Uterus (tissue), 4 donors: ENCODE measurements around the gene NCOA1. TPM values are rescaled to one million over a fixed set of nuclear protein-coding genes. Genes with fewer than 3 reads are reported as not detected.

Source experiments
- DNase-seq, 2 donors: peaks; one replicate each; pipeline ENCODE4 v3.0.0-alpha.2; 2019 to 2020
- H3K27ac ChIP-seq, 2 donors: fragments of 200-600 bp; sonication (generic); 1 replicate in 1 of 2; 2 replicates in 1 of 2; pipeline ENCODE4 v1.5.1; 2016 to 2018
- H3K27me3 ChIP-seq, 2 donors: fragments of 200-600 bp; sonication (generic); one replicate each; pipeline ENCODE4 v1.5.1; 2018 to 2019; ENCODE audit warnings: control low read depth in 1 of 2
- H3K36me3 ChIP-seq, 2 donors: fragments of 200-600 bp; sonication (generic); one replicate each; pipeline ENCODE4 v1.5.1; 2019; ENCODE audit warnings: control low read depth in 1 of 2
- H3K4me1 ChIP-seq, 2 donors: fragments of 200-600 bp; sonication (generic); one replicate each; pipeline ENCODE4 v1.5.1; 2018 to 2019; ENCODE audit warnings: control low read depth in 1 of 2
- H3K4me3 ChIP-seq, 2 donors: fragments of 200-600 bp; sonication (generic); 1 replicate in 1 of 2; 2 replicates in 1 of 2; pipeline ENCODE4 v1.5.1; 2018 to 2019; ENCODE audit warnings: mild to moderate bottlenecking in 1 of 2
- H3K9me3 ChIP-seq, 2 donors: fragments of 200-600 bp; sonication (generic); one replicate each; pipeline ENCODE4 v1.5.1; 2019; ENCODE audit warnings: control low read depth in 1 of 2
- POLR2A ChIP-seq, 2 donors: fragments of 450-650 bp; IDR thresholded peaks; one replicate each; pipeline ENCODE4 v1.6.1; 2016; ENCODE audit warnings: antibody characterized with exemption in 2 of 2, mild to moderate bottlenecking in 1 of 2, moderate library complexity in 1 of 2
- intact Hi-C: fragments of 100-400 bp; cut with DNase I; formaldehyde crosslinking; loops from one replicate; pipeline ENCODE4 v1.15.1; 2023; ENCODE audit warnings: low total_unique reads
- total RNA-seq, 4 donors: library from RNA; depleted of rRNA in 3 of 4; stranded (reverse); fragments of >200 nt in 3 of 4; gene quantifications; one replicate each; pipeline versions ENCODE4 v1.1.0 to v1.2.4, GENCODE V29; 2014 to 2023
- TF ChIP-seq, protein P1 (sequence below), 4 experiments: fragments of 200-600 bp in 2 of 4; fragments of 450-650 bp in 2 of 4; sonication (generic) in 2 of 4; IDR thresholded peaks; one replicate each; pipeline ENCODE4 v1.5.1; 2016 to 2019; ENCODE audit warnings: antibody characterized with exemption in 4 of 4, mild to moderate bottlenecking in 2 of 4, moderate library complexity in 1 of 4
- donor health status: DM: yes; HTN: yes; CAD: no.

The NCOA1 gene
- total RNA-seq, 4 donors from 2014 or later: 38.7 to 88.5 (median 62.0) TPM

DNA sequence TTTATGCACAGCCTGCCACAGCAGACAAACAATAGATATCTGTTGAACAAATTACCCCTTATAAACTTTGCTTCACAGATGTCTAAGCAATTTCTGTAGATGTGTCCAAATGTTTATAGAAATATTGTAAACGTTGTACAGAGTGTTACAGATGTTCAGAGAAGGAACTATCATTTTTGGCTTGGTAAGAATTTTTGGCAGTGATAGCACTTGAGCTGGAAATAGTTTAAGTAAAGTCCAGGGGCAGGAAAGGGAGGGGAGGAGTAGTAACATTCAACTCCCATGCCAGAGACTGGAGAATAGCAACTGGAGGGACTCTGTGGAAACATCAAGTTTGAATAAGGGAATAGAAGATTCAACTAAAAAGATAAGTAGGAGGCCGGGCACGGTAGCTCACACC, 297.8 kb downstream of the NCOA1 start:
- H3K9me3 ChIP-seq: no peaks in the 10 kb centered on the region
- intact Hi-C loops: no loop called here
- no peak for TF ChIP-seq POLR2A (IDR thresholded peaks at IDR 0.05)
- TF ChIP-seq, protein P1, sequence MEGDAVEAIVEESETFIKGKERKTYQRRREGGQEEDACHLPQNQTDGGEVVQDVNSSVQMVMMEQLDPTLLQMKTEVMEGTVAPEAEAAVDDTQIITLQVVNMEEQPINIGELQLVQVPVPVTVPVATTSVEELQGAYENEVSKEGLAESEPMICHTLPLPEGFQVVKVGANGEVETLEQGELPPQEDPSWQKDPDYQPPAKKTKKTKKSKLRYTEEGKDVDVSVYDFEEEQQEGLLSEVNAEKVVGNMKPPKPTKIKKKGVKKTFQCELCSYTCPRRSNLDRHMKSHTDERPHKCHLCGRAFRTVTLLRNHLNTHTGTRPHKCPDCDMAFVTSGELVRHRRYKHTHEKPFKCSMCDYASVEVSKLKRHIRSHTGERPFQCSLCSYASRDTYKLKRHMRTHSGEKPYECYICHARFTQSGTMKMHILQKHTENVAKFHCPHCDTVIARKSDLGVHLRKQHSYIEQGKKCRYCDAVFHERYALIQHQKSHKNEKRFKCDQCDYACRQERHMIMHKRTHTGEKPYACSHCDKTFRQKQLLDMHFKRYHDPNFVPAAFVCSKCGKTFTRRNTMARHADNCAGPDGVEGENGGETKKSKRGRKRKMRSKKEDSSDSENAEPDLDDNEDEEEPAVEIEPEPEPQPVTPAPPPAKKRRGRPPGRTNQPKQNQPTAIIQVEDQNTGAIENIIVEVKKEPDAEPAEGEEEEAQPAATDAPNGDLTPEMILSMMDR (IDR thresholded peaks at IDR 0.05): no peak

DNA sequence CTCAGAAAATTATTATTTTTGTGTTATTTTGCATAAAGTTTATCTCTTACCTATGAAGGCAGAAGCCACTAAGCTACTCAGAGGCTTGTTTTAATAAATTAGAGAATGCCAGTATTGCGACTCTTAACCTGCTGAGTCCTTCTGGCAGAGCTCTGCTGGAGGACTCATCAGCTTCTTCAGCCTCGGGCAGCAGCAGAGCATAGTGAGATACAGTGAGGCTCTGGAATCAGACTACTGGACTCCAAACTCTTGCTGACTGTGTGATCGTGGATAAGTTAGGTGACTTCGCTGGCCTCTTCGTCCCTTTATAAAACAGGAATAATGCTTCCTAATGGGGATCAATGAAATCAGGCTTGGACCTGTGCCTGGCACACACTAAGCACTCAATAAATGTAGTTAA, 300.4 kb downstream of the NCOA1 start:
- peaks cover 0 to 6% of the 10 kb centered on the region in 2 donors for H3K4me1 ChIP-seq
- H3K27me3 ChIP-seq: no peaks in the 10 kb centered on the region
- no peak for TF ChIP-seq POLR2A (IDR thresholded peaks at IDR 0.05)
- TF ChIP-seq, protein P1 (IDR thresholded peaks at IDR 0.05): no peak
- H3K27ac ChIP-seq: no peak overlapping the region
- H3K36me3 ChIP-seq: no peaks in the 10 kb centered on the region
- H3K4me3 ChIP-seq: no peak overlapping the region
- no peak for DNase-seq
- intact Hi-C loops: no loop called here
- no peaks in the 10 kb centered on the region for H3K9me3 ChIP-seq

More for the DNA sequence above, 297.8 kb downstream of the NCOA1 start:
- no peaks in the 10 kb centered on the region for H3K27me3 ChIP-seq
- H3K4me3 ChIP-seq: no peak overlapping the region
- no peak for DNase-seq
- peaks cover 0 to under 1% of the 10 kb centered on the region in 2 donors for H3K4me1 ChIP-seq
- no peaks in the 10 kb centered on the region for H3K36me3 ChIP-seq
- no peak overlapping the region for H3K27ac ChIP-seq

DNA sequence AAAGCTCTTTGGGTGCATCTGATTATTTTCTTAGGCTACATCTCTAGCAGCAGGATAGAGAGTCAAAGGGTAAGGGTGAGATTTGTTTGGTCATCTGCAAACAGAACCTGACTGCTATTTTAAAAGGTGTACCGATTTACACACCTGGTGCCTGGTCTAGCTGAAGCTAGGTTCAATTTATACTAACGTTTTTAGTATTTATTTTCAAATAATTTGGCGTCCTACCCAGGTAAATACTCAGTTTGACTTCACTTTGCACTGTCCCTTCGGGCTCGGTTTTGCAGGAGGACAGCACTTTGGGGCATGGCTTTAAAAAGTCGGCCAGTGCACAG, 301.5 kb downstream of the NCOA1 start:
- no peak for TF ChIP-seq POLR2A (IDR thresholded peaks at IDR 0.05)
- TF ChIP-seq, protein P1 (IDR thresholded peaks at IDR 0.05): no peak
- Histone ChIP-seq H3K27me3 (no peaks in the 10 kb centered on the region), H3K4me3 (peak overlapping the region; percentile 75 to 84), H3K27ac (peak overlapping the region; percentile 95 to 99), H3K4me1 (peaks cover 0 to 6% of the 10 kb centered on the region in 2 donors), H3K9me3 (no peaks in the 10 kb centered on the region), H3K36me3 (no peaks in the 10 kb centered on the region)
- DNase-seq: no peak
- intact Hi-C loops: no loop called here

DNA sequence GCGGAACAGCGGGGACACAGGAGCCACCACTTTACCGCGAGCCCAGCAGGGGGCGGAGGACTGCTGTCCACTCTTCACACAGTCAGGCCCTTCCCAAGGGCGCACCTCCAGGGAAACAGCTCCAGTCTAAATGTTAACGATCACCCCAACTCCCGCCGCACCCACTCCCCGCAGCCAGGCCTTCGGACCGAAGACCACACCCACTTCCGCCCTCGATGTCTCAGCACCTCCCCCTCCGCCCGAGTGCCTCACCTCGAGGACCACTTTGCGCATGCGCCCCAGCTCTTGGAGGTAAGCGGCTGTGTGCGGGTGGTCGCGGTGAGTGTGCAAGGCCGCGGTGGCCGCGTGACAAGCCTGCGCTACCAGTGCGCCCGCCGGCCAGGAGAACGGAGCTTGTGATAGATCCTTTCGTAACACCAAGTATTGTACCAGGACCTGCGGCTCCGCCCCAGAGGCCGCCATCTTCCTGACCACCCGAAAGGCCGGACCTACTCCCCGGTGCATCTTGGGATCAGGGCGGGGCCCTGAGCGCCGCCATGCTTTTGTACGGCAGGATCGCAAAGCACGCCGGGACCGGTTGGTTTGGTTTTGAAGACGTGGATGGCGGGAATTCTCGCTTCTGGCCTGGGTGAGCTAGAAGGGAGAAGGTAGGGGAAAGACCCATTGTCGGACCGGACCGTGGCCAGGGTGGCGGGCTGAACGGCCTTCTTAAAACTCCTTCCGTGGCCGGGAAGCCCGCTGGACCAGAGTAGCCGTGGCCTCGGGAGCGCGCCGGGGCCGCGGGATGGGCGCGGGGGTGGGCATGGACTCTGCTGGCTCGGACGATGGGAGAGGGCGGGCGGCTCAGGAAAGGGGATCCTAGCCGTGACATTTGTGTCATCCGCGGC, 302.1 kb downstream of the NCOA1 start, which contains the start of the genes CENPO and PTRHD1:
TSS of gene CENPO (plus strand) at position 552 of the 887 bp plus-strand sequence. CDS start 495 bp downstream, outside the sequence.
TSS of gene PTRHD1 (minus strand) at position 518 of the 887 bp plus-strand sequence. CDS start at position 504, 14 bp downstream.
- Histone ChIP-seq H3K36me3 (no peaks in the 10 kb centered on the region), H3K4me1 (peaks cover 0 to 6% of the 10 kb centered on the region in 2 donors), H3K27ac (peak within 1 kb of the TSS; percentile 95 to 99), H3K9me3 (no peaks in the 10 kb centered on the region), H3K4me3 (peak within 1 kb of the TSS; percentile 75 to 84), H3K27me3 (no peaks in the 10 kb centered on the region)
- TF ChIP-seq, protein P1 (IDR thresholded peaks at IDR 0.05): peak; percentile 42 to 63 (median 59)
- TF ChIP-seq POLR2A (IDR thresholded peaks at IDR 0.05): peak in 1 of 2 donors; percentile 63
- intact Hi-C loops: no loop called here
- DNase-seq: peak; percentile 95
